Measurements from ENCODE around the gene ELFN1. TPM values are rescaled to one million over a fixed set of nuclear protein-coding genes. Genes with fewer than 3 reads are reported as not detected.

The ELFN1 gene
- polyA plus RNA-seq, 4 donors: 0.80 to 2.0 TPM; not detected in 2

- Histone ChIP-seq H3K4me3 (ENCODE audit: low read depth in 1 of 3, low read length in 3 of 3) (no peak overlapping the region), H3K9me3 (ENCODE audit: control insufficient read depth in 2 of 2, insufficient read depth in 1 of 2, low read depth in 1 of 2, low read length in 1 of 2) (no peaks in the 10 kb centered on the region), H3K36me3 (ENCODE audit: control insufficient read depth in 3 of 3, insufficient read depth in 2 of 3, low read depth in 1 of 3, low read length in 3 of 3) (no peaks in the 10 kb centered on the region), H3K4me1 (ENCODE audit: control insufficient read depth in 3 of 3, insufficient read depth in 2 of 3, low read depth in 1 of 3, low read length in 2 of 3) (no peaks in the 10 kb centered on the region), H3K27me3 (ENCODE audit: control insufficient read depth in 3 of 3, insufficient read depth in 3 of 3, low read length in 3 of 3) (peaks cover 0 to 23% (median 0%) of the 10 kb centered on the region in 3 donors), H3K27ac (ENCODE audit: low read depth in 1 of 3, low read length in 2 of 3) (no peak overlapping the region)
- WGBS, 3 donors: 37 to 49% (median 46%) methylated on average over 21 of the region's 21 CpGs
- FAIRE-seq (no peak), DNase-seq (no peak)
Measured at GRCh38 chr7:1752771-1753563, 82.9 kb downstream of the ELFN1 start.

DNA sequence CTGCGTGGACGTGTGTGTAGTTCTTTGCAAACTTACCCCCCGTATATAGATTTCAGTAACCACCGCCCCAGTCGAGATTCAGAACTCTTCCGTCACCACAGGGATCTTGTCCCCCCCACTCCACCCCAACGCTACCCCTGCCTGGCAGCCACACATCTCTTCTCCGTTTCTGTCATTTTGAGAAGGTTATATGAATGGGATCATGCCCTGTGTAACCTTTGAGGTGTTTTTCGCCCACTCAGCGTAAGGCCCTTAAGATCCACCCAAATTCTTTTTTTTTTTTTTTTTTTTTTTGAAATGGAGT lies 83.4 kb downstream of the ELFN1 start:
- no peak for DNase-seq
- Histone ChIP-seq H3K4me3 (ENCODE audit: low read depth in 1 of 3, low read length in 3 of 3) (no peak overlapping the region), H3K27me3 (ENCODE audit: control insufficient read depth in 3 of 3, insufficient read depth in 3 of 3, low read length in 3 of 3) (peaks cover 0 to 24% (median 0%) of the 10 kb centered on the region in 3 donors), H3K4me1 (ENCODE audit: control insufficient read depth in 3 of 3, insufficient read depth in 2 of 3, low read depth in 1 of 3, low read length in 2 of 3) (no peaks in the 10 kb centered on the region), H3K36me3 (ENCODE audit: control insufficient read depth in 3 of 3, insufficient read depth in 2 of 3, low read depth in 1 of 3, low read length in 3 of 3) (no peaks in the 10 kb centered on the region), H3K9me3 (ENCODE audit: control insufficient read depth in 2 of 2, insufficient read depth in 1 of 2, low read depth in 1 of 2, low read length in 1 of 2) (no peaks in the 10 kb centered on the region), H3K27ac (ENCODE audit: low read depth in 1 of 3, low read length in 2 of 3) (no peak overlapping the region)
- 66 to 73% (median 72%) methylated on average over 10 of the region's 10 CpGs for WGBS, 3 donors
- no peak for FAIRE-seq

DNA sequence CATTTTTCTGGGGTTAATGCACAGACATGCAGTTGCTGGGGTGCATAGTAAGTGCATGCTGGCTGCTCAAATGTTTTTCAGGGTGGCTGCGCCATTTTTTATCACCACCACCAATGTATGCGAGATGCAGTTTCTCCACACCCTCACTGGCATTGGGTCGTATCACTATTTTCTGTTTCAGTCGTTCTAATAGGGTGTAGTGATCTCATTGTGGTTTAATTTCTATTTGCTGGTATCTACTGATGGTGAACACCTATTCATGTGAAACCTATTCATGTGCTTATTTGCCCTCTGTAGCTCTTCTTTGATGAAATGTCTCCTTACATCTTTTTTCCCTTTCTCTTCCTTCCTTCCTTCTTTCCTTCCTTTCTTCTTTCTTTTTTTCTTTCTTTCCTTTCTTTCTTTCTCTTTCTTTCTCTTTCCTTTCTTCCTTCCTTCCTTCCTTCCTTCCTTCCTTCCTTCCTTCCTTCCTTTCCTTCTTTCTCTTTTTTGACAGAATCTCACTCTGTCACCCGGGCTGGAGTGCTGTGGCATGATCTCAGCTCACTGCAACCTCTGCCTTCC lies 84.3 kb downstream of the ELFN1 start:
- H3K27me3 ChIP-seq (ENCODE audit: control insufficient read depth in 3 of 3, insufficient read depth in 3 of 3, low read length in 3 of 3): peaks cover 0 to 24% (median 0%) of the 10 kb centered on the region in 3 donors
- WGBS, 3 donors: 65 to 80% (median 69%) methylated on average over 5 of the region's 5 CpGs
- no peak for DNase-seq
- H3K27ac ChIP-seq (ENCODE audit: low read depth in 1 of 3, low read length in 2 of 3): no peak overlapping the region
- H3K9me3 ChIP-seq (ENCODE audit: control insufficient read depth in 2 of 2, insufficient read depth in 1 of 2, low read depth in 1 of 2, low read length in 1 of 2): no peaks in the 10 kb centered on the region
- FAIRE-seq: no peak
- H3K4me1 ChIP-seq (ENCODE audit: control insufficient read depth in 3 of 3, insufficient read depth in 2 of 3, low read depth in 1 of 3, low read length in 2 of 3): no peaks in the 10 kb centered on the region
- no peaks in the 10 kb centered on the region for H3K36me3 ChIP-seq (ENCODE audit: control insufficient read depth in 3 of 3, insufficient read depth in 2 of 3, low read depth in 1 of 3, low read length in 3 of 3)
- no peak overlapping the region for H3K4me3 ChIP-seq (ENCODE audit: low read depth in 1 of 3, low read length in 3 of 3)

GRCh38 chr7:1755783-1756625 lies 85.9 kb downstream of the ELFN1 start:
- Histone ChIP-seq H3K36me3 (ENCODE audit: control insufficient read depth in 3 of 3, insufficient read depth in 2 of 3, low read depth in 1 of 3, low read length in 3 of 3) (no peaks in the 10 kb centered on the region), H3K27me3 (ENCODE audit: control insufficient read depth in 3 of 3, insufficient read depth in 3 of 3, low read length in 3 of 3) (peaks cover 0 to 24% (median 0%) of the 10 kb centered on the region in 3 donors), H3K4me3 (ENCODE audit: low read depth in 1 of 3, low read length in 3 of 3) (no peak overlapping the region), H3K4me1 (ENCODE audit: control insufficient read depth in 3 of 3, insufficient read depth in 2 of 3, low read depth in 1 of 3, low read length in 2 of 3) (no peaks in the 10 kb centered on the region), H3K9me3 (ENCODE audit: control insufficient read depth in 2 of 2, insufficient read depth in 1 of 2, low read depth in 1 of 2, low read length in 1 of 2) (no peaks in the 10 kb centered on the region), H3K27ac (ENCODE audit: low read depth in 1 of 3, low read length in 2 of 3) (no peak overlapping the region)
- FAIRE-seq (no peak), DNase-seq (no peak)
- 73 to 75% (median 73%) methylated on average over 12 of the region's 12 CpGs for WGBS, 3 donors

DNA sequence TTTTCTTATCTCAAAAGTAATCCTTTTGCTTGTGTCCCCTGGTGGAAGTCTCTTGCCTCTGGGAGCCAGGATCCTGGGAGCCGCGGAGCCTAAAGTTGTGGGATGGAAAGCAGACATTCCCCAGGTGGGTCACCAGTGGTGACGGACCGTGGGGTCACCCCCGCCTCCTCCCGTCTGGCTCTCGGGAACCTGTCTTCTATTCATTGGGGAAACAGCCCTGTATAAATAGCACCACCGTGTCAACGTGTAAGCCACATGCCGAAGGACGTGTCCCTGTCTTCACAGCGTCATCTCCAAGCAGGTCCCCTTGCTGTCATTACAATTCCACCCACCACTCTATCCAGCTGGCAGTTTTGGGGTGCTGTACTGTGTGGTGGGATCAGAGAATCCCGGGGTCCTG lies 87.5 kb downstream of the ELFN1 start:
- 24 to 57% (median 36%) methylated on average over 13 of the region's 13 CpGs for WGBS, 3 donors
- H3K27ac ChIP-seq (ENCODE audit: low read depth in 1 of 3, low read length in 2 of 3): no peak overlapping the region
- no peaks in the 10 kb centered on the region for H3K36me3 ChIP-seq (ENCODE audit: control insufficient read depth in 3 of 3, insufficient read depth in 2 of 3, low read depth in 1 of 3, low read length in 3 of 3)
- no peak overlapping the region for H3K4me3 ChIP-seq (ENCODE audit: low read depth in 1 of 3, low read length in 3 of 3)
- peaks cover 0 to 24% (median 0%) of the 10 kb centered on the region in 3 donors for H3K27me3 ChIP-seq (ENCODE audit: control insufficient read depth in 3 of 3, insufficient read depth in 3 of 3, low read length in 3 of 3)
- FAIRE-seq (no peak), DNase-seq (no peak)
- no peaks in the 10 kb centered on the region for H3K4me1 ChIP-seq (ENCODE audit: control insufficient read depth in 3 of 3, insufficient read depth in 2 of 3, low read depth in 1 of 3, low read length in 2 of 3)
- peaks cover 0 to 4% of the 10 kb centered on the region in 2 donors for H3K9me3 ChIP-seq (ENCODE audit: control insufficient read depth in 2 of 2, insufficient read depth in 1 of 2, low read depth in 1 of 2, low read length in 1 of 2)

GRCh38 chr7:1758028-1758858 lies 88.2 kb downstream of the ELFN1 start:
- FAIRE-seq: no peak
- peaks cover 0 to 18% (median 0%) of the 10 kb centered on the region in 3 donors for H3K27me3 ChIP-seq (ENCODE audit: control insufficient read depth in 3 of 3, insufficient read depth in 3 of 3, low read length in 3 of 3)
- no peaks in the 10 kb centered on the region for H3K4me1 ChIP-seq (ENCODE audit: control insufficient read depth in 3 of 3, insufficient read depth in 2 of 3, low read depth in 1 of 3, low read length in 2 of 3)
- H3K36me3 ChIP-seq (ENCODE audit: control insufficient read depth in 3 of 3, insufficient read depth in 2 of 3, low read depth in 1 of 3, low read length in 3 of 3): no peaks in the 10 kb centered on the region
- H3K27ac ChIP-seq (ENCODE audit: low read depth in 1 of 3, low read length in 2 of 3): no peak overlapping the region
- no peak overlapping the region for H3K4me3 ChIP-seq (ENCODE audit: low read depth in 1 of 3, low read length in 3 of 3)
- peaks cover under 1 to 10% of the 10 kb centered on the region in 2 donors for H3K9me3 ChIP-seq (ENCODE audit: control insufficient read depth in 2 of 2, insufficient read depth in 1 of 2, low read depth in 1 of 2, low read length in 1 of 2)
- 59 to 69% (median 64%) methylated on average over 15 of the region's 15 CpGs for WGBS, 3 donors
- DNase-seq: peak in 1 of 2 donors; percentile 21

DNA sequence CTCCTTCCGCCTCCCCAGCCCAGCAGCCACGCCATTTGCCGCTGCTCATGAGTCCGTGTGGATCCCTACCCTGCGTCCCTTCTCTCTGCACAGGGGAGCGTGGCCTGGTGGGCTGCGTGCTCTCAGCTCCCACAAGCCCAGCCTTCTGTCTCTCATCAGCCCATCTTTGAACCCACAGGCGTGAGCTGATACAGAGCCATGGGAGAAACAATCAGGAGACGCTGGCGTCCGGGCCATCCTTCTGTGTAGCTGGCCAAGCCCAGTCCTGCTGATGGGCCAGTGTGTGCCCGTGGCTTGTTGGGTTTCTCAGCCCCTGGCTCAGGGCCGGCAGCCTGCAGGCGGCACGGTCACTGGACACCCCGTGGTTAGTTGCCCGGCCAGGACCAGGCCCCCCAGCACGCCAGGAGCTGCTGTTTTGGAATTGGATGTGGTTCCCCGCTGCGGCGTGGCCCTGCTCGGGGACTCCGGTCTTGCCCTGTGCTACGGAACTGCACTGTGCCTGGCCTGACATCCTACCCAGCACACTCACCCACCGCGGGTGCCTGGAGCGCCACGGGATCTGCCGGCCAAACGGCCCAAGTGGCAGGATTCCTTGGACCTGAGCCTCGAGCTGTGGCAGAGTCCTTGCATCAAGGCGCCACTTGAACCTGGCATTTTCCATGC lies 88.9 kb downstream of the ELFN1 start:
- Histone ChIP-seq H3K4me1 (ENCODE audit: control insufficient read depth in 3 of 3, insufficient read depth in 2 of 3, low read depth in 1 of 3, low read length in 2 of 3) (no peaks in the 10 kb centered on the region), H3K9me3 (ENCODE audit: control insufficient read depth in 2 of 2, insufficient read depth in 1 of 2, low read depth in 1 of 2, low read length in 1 of 2) (peaks cover 2 to 17% of the 10 kb centered on the region in 2 donors), H3K27ac (ENCODE audit: low read depth in 1 of 3, low read length in 2 of 3) (no peak overlapping the region), H3K27me3 (ENCODE audit: control insufficient read depth in 3 of 3, insufficient read depth in 3 of 3, low read length in 3 of 3) (peaks cover 0 to 17% (median 0%) of the 10 kb centered on the region in 3 donors), H3K36me3 (ENCODE audit: control insufficient read depth in 3 of 3, insufficient read depth in 2 of 3, low read depth in 1 of 3, low read length in 3 of 3) (no peaks in the 10 kb centered on the region), H3K4me3 (ENCODE audit: low read depth in 1 of 3, low read length in 3 of 3) (no peak overlapping the region)
- WGBS, 3 donors: 81 to 88% (median 81%) methylated on average over 32 of the region's 32 CpGs
- DNase-seq: no peak
- FAIRE-seq: no peak
